ENCODE measurements around the gene EXD2.

The EXD2 gene

GRCh38 chr14:69232388-69232787 lies 41.1 kb downstream of the EXD2 start:
- H3K4me3 ChIP-seq (ENCODE audit: insufficient read depth, low read depth, low read length), result no peak overlapping the region

GRCh38 chr14:69234106-69234505 lies 42.8 kb downstream of the EXD2 start:
- no peaks in the 10 kb centered on the region for H3K9me3 ChIP-seq (ENCODE audit: control insufficient read depth, low read length)
- H3K4me1 ChIP-seq (ENCODE audit: control insufficient read depth, insufficient read depth, low read length), result no peaks in the 10 kb centered on the region
- no peak overlapping the region for H3K4me3 ChIP-seq (ENCODE audit: insufficient read depth, low read depth, low read length)
- peaks cover 19% of the 10 kb centered on the region for H3K36me3 ChIP-seq (ENCODE audit: control insufficient read depth, insufficient read depth, low read length)
- H3K27me3 ChIP-seq (ENCODE audit: control insufficient read depth, insufficient read depth, low read length, poor library complexity, severe bottlenecking), result no peaks in the 10 kb centered on the region
- H3K27ac ChIP-seq (ENCODE audit: insufficient read depth, low read depth, low read length, poor library complexity, severe bottlenecking), result no peak overlapping the region

More at GRCh38 chr14:69232388-69232787, 41.1 kb downstream of the EXD2 start:
- Histone ChIP-seq H3K27me3 (ENCODE audit: control insufficient read depth, insufficient read depth, low read length, poor library complexity, severe bottlenecking) (no peaks in the 10 kb centered on the region), H3K36me3 (ENCODE audit: control insufficient read depth, insufficient read depth, low read length) (peaks cover 14% of the 10 kb centered on the region), H3K9me3 (ENCODE audit: control insufficient read depth, low read length) (no peaks in the 10 kb centered on the region), H3K4me1 (ENCODE audit: control insufficient read depth, insufficient read depth, low read length) (no peaks in the 10 kb centered on the region), H3K27ac (ENCODE audit: insufficient read depth, low read depth, low read length, poor library complexity, severe bottlenecking) (no peak overlapping the region)
- WGBS, 2 experiments, result 97 to 100% methylated on average over 3 of the region's 3 CpGs

- Histone ChIP-seq H3K9me3 (ENCODE audit: control insufficient read depth, low read length) (no peaks in the 10 kb centered on the region), H3K27me3 (ENCODE audit: control insufficient read depth, insufficient read depth, low read length, poor library complexity, severe bottlenecking) (no peaks in the 10 kb centered on the region), H3K4me1 (ENCODE audit: control insufficient read depth, insufficient read depth, low read length) (no peaks in the 10 kb centered on the region), H3K27ac (ENCODE audit: insufficient read depth, low read depth, low read length, poor library complexity, severe bottlenecking) (no peak overlapping the region), H3K4me3 (ENCODE audit: insufficient read depth, low read depth, low read length) (no peak overlapping the region), H3K36me3 (ENCODE audit: control insufficient read depth, insufficient read depth, low read length) (peaks cover 19% of the 10 kb centered on the region)
- 94 to 100% methylated on average over 1 of the region's 1 CpG for WGBS, 2 experiments
These were observed 44.4 kb downstream of the EXD2 start for GRCh38 chr14:69235708-69236107.

GRCh38 chr14:69237142-69237541 lies 45.8 kb downstream of the EXD2 start:
- Histone ChIP-seq H3K9me3 (ENCODE audit: control insufficient read depth, low read length) (no peaks in the 10 kb centered on the region), H3K4me1 (ENCODE audit: control insufficient read depth, insufficient read depth, low read length) (no peaks in the 10 kb centered on the region), H3K4me3 (ENCODE audit: insufficient read depth, low read depth, low read length) (no peak overlapping the region), H3K36me3 (ENCODE audit: control insufficient read depth, insufficient read depth, low read length) (peaks cover 19% of the 10 kb centered on the region), H3K27me3 (ENCODE audit: control insufficient read depth, insufficient read depth, low read length, poor library complexity, severe bottlenecking) (no peaks in the 10 kb centered on the region), H3K27ac (ENCODE audit: insufficient read depth, low read depth, low read length, poor library complexity, severe bottlenecking) (no peak overlapping the region)
- 92 to 100% methylated on average over 1 of the region's 1 CpG for WGBS, 2 experiments

- Histone ChIP-seq H3K36me3 (ENCODE audit: control insufficient read depth, insufficient read depth, low read length) (peaks cover 19% of the 10 kb centered on the region), H3K27ac (ENCODE audit: insufficient read depth, low read depth, low read length, poor library complexity, severe bottlenecking) (no peak overlapping the region), H3K4me1 (ENCODE audit: control insufficient read depth, insufficient read depth, low read length) (no peaks in the 10 kb centered on the region), H3K27me3 (ENCODE audit: control insufficient read depth, insufficient read depth, low read length, poor library complexity, severe bottlenecking) (no peaks in the 10 kb centered on the region), H3K9me3 (ENCODE audit: control insufficient read depth, low read length) (no peaks in the 10 kb centered on the region), H3K4me3 (ENCODE audit: insufficient read depth, low read depth, low read length) (no peak overlapping the region)
- 94 to 95% methylated on average over 12 of the region's 12 CpGs for WGBS, 2 experiments
These were observed 46.3 kb downstream of the EXD2 start for GRCh38 chr14:69237584-69237983.

- 89 to 97% methylated on average over 4 of the region's 4 CpGs for WGBS, 2 experiments
- Histone ChIP-seq H3K36me3 (ENCODE audit: control insufficient read depth, insufficient read depth, low read length) (peaks cover 19% of the 10 kb centered on the region), H3K4me3 (ENCODE audit: insufficient read depth, low read depth, low read length) (no peak overlapping the region), H3K4me1 (ENCODE audit: control insufficient read depth, insufficient read depth, low read length) (no peaks in the 10 kb centered on the region), H3K27me3 (ENCODE audit: control insufficient read depth, insufficient read depth, low read length, poor library complexity, severe bottlenecking) (no peaks in the 10 kb centered on the region), H3K9me3 (ENCODE audit: control insufficient read depth, low read length) (no peaks in the 10 kb centered on the region), H3K27ac (ENCODE audit: insufficient read depth, low read depth, low read length, poor library complexity, severe bottlenecking) (no peak overlapping the region)
These were observed 47.6 kb downstream of the EXD2 start for GRCh38 chr14:69238883-69239282.

GRCh38 chr14:69240527-69241173 lies 49.4 kb downstream of the EXD2 start:
- 94 to 95% methylated on average over 13 of the region's 13 CpGs for WGBS, 2 experiments
- Histone ChIP-seq H3K27ac (ENCODE audit: insufficient read depth, low read depth, low read length, poor library complexity, severe bottlenecking) (no peak overlapping the region), H3K27me3 (ENCODE audit: control insufficient read depth, insufficient read depth, low read length, poor library complexity, severe bottlenecking) (no peaks in the 10 kb centered on the region), H3K4me3 (ENCODE audit: insufficient read depth, low read depth, low read length) (no peak overlapping the region), H3K9me3 (ENCODE audit: control insufficient read depth, low read length) (no peaks in the 10 kb centered on the region), H3K36me3 (ENCODE audit: control insufficient read depth, insufficient read depth, low read length) (peaks cover 19% of the 10 kb centered on the region), H3K4me1 (ENCODE audit: control insufficient read depth, insufficient read depth, low read length) (no peaks in the 10 kb centered on the region)

GRCh38 chr14:69241577-69241976 lies 50.3 kb downstream of the EXD2 start:
- no peaks in the 10 kb centered on the region for H3K4me1 ChIP-seq (ENCODE audit: control insufficient read depth, insufficient read depth, low read length)
- H3K27ac ChIP-seq (ENCODE audit: insufficient read depth, low read depth, low read length, poor library complexity, severe bottlenecking), result no peak overlapping the region
- H3K36me3 ChIP-seq (ENCODE audit: control insufficient read depth, insufficient read depth, low read length), result peaks cover 11% of the 10 kb centered on the region
- no peaks in the 10 kb centered on the region for H3K27me3 ChIP-seq (ENCODE audit: control insufficient read depth, insufficient read depth, low read length, poor library complexity, severe bottlenecking)
- WGBS, 2 experiments, result 93 to 98% methylated on average over 2 of the region's 2 CpGs
- H3K9me3 ChIP-seq (ENCODE audit: control insufficient read depth, low read length), result no peaks in the 10 kb centered on the region
- H3K4me3 ChIP-seq (ENCODE audit: insufficient read depth, low read depth, low read length), result no peak overlapping the region

- Histone ChIP-seq H3K27ac (ENCODE audit: insufficient read depth, low read depth, low read length, poor library complexity, severe bottlenecking) (no peak overlapping the region), H3K27me3 (ENCODE audit: control insufficient read depth, insufficient read depth, low read length, poor library complexity, severe bottlenecking) (no peaks in the 10 kb centered on the region), H3K36me3 (ENCODE audit: control insufficient read depth, insufficient read depth, low read length) (peaks cover 4% of the 10 kb centered on the region), H3K4me1 (ENCODE audit: control insufficient read depth, insufficient read depth, low read length) (no peaks in the 10 kb centered on the region), H3K4me3 (ENCODE audit: insufficient read depth, low read depth, low read length) (no peak overlapping the region), H3K9me3 (ENCODE audit: control insufficient read depth, low read length) (no peaks in the 10 kb centered on the region)
- WGBS, 2 experiments, result 83 to 85% methylated on average over 10 of the region's 10 CpGs
These were observed 51.3 kb downstream of the EXD2 start for GRCh38 chr14:69242311-69243224.

- WGBS, 2 experiments, result 97 to 98% methylated on average over 3 of the region's 3 CpGs
- Histone ChIP-seq H3K4me1 (ENCODE audit: control insufficient read depth, insufficient read depth, low read length) (no peaks in the 10 kb centered on the region), H3K9me3 (ENCODE audit: control insufficient read depth, low read length) (no peaks in the 10 kb centered on the region), H3K27ac (ENCODE audit: insufficient read depth, low read depth, low read length, poor library complexity, severe bottlenecking) (no peak overlapping the region), H3K27me3 (ENCODE audit: control insufficient read depth, insufficient read depth, low read length, poor library complexity, severe bottlenecking) (no peaks in the 10 kb centered on the region), H3K36me3 (ENCODE audit: control insufficient read depth, insufficient read depth, low read length) (no peaks in the 10 kb centered on the region), H3K4me3 (ENCODE audit: insufficient read depth, low read depth, low read length) (no peak overlapping the region)
These were observed 53.6 kb downstream of the EXD2 start for GRCh38 chr14:69244946-69245345.
